Fibroblast of mammary gland (primary cell): ENCODE results near the gene ERLEC1.
"Not testable (repeated sequence)": the region's sequence is repeated elsewhere in the genome, so short reads cannot be mapped to it uniquely, and the experiment has no call there.

Experiments used
- DNase-seq: peaks from one replicate; pipeline ENCODE4 v3.0.0-alpha.2; 2010; ENCODE audit warnings: low read depth
- H3K4me3 ChIP-seq: 2 replicates; pipeline ENCODE4 v1.5.1; 2011; ENCODE audit warnings: low read depth, mild to moderate bottlenecking, low read length, moderate library complexity; ENCODE audit not compliant: control insufficient read depth
- TF ChIP-seq, protein P1 (sequence below): conservative IDR thresholded peaks from 2 replicates; pipeline ENCODE4 v1.5.1; 2011; ENCODE audit warnings: low read depth, low read length, inconsistent platforms; ENCODE audit not compliant: control insufficient read depth, insufficient read depth

Gene ERLEC1

DNA sequence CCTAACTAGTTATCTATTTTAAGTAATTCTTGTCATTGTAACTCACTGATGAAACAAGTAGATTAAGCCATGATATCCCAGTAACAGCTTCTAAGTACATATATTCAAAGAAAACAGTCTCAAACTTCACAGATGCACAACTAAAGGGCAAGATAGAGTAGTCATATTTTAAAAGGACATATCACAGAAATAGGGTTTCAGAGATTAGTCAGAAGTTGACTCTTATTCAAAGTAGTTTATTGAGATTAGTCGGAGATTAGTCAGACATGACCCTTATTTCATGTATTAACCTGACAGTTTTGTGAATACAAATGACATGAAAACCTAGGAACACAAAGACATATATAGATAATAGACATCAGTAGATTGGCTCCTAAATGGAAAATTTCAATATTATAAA is 35.1 kb upstream of the ERLEC1 start:
- peak; percentile 68 for DNase-seq
- H3K4me3 ChIP-seq, result no peak overlapping the region
- TF ChIP-seq, protein P1, sequence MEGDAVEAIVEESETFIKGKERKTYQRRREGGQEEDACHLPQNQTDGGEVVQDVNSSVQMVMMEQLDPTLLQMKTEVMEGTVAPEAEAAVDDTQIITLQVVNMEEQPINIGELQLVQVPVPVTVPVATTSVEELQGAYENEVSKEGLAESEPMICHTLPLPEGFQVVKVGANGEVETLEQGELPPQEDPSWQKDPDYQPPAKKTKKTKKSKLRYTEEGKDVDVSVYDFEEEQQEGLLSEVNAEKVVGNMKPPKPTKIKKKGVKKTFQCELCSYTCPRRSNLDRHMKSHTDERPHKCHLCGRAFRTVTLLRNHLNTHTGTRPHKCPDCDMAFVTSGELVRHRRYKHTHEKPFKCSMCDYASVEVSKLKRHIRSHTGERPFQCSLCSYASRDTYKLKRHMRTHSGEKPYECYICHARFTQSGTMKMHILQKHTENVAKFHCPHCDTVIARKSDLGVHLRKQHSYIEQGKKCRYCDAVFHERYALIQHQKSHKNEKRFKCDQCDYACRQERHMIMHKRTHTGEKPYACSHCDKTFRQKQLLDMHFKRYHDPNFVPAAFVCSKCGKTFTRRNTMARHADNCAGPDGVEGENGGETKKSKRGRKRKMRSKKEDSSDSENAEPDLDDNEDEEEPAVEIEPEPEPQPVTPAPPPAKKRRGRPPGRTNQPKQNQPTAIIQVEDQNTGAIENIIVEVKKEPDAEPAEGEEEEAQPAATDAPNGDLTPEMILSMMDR, result no peak

DNA sequence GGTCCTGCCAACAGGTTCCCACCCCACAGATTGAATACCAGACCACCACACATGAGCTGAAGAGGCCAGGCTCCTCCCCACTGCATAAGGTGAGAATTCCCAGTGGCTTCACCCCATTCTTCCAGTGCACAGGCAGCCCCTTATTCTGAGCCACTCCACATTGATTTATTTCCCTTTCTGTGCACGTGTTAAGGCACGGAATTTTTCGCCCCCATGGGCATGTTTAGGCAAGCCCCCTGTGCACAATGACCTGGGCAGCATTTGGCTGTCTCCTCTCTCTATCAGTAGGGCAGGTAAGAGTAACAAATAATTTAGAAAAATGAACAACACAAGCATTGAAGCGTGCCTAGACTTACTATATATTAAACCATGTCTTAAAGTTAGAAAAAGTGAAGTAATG is 34.5 kb upstream of the ERLEC1 start:
- no peak overlapping the region for H3K4me3 ChIP-seq
- TF ChIP-seq, protein P1, result no peak
- DNase-seq, result no peak

DNA sequence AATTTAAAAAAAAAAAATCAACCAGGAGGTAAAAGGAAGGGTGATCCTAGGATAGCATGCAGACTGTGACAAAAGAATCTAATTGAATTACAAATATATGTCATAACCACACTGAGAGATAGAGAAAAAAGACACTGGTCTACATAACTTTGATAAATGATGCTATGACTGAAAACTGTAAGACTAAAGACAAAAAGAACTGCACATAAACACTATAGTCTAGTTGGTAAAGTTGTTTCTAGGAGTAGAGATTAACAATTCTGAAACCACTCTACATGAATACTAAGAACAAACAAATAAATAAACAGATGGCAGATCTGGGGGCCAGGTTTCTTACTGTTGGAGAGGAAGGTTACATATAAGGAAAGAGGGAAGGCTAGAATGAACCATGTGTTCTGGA is 33.8 kb upstream of the ERLEC1 start:
- DNase-seq, result no peak
- TF ChIP-seq, protein P1, result no peak
- H3K4me3 ChIP-seq, result no peak overlapping the region

DNA sequence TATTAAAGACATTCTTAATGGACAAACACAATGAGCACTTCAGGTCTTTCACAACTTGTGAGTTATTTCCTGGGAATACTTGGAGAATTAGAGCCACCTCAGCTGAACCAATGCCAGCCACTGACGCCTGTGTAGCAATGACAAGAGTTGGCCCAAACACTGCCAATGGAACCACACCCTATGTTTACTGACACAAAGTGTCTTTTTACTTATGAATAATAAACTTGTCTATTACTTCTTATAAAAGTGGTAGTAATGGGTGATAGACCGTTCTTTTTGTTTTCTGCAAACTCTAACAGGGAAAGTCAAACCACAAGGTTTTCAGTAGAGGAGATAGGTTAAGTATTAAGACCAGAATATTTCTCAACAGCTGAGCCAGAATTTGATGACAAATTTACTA is 31.7 kb upstream of the ERLEC1 start:
- TF ChIP-seq, protein P1, result no peak
- peak; percentile 62 for DNase-seq

DNA sequence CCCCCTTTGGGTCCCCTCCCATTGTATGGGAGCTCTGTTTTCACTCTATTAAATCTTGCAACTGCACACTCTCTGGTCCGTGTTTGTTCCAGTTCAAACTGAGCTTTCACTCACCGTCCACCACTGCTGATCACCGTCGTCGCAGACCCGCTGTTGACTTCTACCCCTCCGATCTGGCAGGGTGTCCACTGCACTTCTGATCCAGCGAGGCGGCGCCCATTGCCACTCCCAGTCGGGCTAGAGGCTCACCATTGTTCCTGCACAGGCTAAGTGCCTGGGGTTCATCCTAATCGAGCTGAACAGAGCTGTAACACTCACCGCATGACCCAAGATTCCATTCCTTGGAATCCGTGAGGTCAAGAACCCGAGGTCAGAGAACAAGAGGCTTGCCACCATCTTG is 30.2 kb upstream of the ERLEC1 start:
- H3K4me3 ChIP-seq, result no peak overlapping the region
- TF ChIP-seq, protein P1, result no peak
- DNase-seq, result no peak

More for the DNA sequence above, 31.7 kb upstream of the ERLEC1 start:
- no peak overlapping the region for H3K4me3 ChIP-seq

DNA sequence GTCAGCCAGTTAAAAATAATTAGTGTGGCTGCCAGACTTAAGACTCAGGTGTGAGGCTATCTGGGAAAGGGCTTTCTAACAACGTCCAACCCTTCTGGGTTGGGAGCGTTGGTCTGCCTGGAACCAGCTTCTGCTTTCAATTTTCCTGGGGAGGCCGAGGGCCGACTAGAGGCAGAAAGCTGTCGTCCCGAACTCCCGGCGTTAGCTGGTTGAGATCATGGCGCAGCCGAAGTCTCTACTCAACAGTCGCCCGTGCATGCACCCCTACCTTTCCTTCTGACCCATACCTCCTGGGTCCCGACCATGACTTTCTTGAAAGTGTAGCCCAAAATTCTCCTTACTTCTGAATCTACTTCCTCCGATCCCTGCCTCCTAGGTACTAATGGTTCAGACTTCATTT is 29.6 kb upstream of the ERLEC1 start:
- not testable (repeated sequence) for DNase-seq, H3K4me3 ChIP-seq

DNA sequence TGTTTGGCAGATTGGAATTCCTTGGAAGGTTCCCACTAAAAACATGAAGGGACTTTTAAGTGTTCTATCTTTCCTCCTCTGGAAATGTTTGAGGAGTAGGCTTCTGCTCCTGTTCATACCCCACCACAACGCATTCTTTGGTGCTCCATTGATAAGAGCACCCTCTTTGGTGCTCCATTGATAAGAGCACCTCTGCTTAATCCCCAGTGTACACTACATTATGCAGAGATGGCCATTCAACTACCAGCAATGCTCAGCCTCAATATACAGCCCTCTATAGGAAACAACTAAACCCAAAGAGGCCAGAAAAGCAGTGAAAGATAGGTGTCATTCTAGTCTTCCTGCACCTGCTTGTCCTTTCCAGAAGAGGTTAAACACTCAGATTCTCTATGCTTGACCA is 21.1 kb upstream of the ERLEC1 start:
- TF ChIP-seq, protein P1, result no peak
- no peak overlapping the region for H3K4me3 ChIP-seq
- no peak for DNase-seq
